Lung microvascular endothelial cell (primary cell): ENCODE data around the gene C4orf36. TPM values are rescaled to one million over a fixed set of nuclear protein-coding genes. Genes with fewer than 3 reads are reported as not detected.
"Not testable (repeated sequence)": the region's sequence is repeated elsewhere in the genome, so short reads cannot be mapped to it uniquely, and the experiment has no call there.

Source experiments
- DNase-seq, 2 donors: peaks; one replicate each; pipeline versions ENCODE4 v3.0.0 to v3.0.0-alpha.2; 2010; ENCODE audit warnings: low read depth in 2 of 2
- total RNA-seq: library from RNA; depleted of rRNA; stranded (reverse); fragments of >200 nt; gene quantifications from 2 replicates; pipeline ENCODE4 v1.2.1, GENCODE V29; 2014

C4orf36 gene
- total RNA-seq, 1 donor from 2014 or later = not detected

DNA sequence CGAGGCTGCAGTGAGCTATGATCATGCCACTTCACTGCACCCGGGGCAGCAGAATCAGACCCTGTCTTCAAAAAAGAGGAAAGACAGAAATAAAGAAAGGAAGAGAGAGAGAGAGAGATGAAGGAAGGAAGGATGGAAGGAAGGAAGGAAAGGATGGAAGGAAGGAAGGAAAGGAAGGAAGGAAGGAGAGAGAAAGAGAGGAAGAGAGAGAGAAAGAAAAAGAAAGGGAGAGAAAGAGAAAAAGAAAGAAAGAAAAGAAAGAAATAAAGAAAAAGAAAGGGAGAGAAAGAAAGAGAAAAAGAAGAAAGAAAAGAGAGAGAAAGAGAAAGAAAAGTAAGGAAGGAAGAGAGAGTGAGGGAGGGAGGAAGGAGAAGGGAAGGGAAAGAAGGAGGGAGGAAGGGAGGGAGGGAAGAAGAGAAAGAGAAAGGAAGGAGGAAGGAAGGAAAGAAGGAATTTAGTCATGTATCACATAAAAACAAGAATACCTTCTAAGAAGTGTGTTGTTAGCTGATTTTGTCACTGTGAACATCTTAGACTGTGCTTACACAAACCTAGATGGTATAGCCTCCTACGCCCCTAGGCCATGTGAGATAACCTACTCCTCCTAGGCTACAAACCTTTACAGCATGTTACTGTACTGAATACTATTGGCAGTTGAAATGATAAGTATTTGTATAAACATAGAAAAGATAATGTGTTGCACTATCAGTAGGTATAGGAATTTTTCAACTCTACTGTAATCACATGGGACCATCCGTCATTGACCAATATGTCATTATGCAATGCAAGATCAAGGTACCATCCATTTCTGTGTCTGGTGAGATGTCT is 25.2 kb upstream of the C4orf36 start:
- DNase-seq = no peak

GRCh38 chr4:86916392-86916791 is 24.2 kb upstream of the C4orf36 start:
- DNase-seq = no peak

DNA sequence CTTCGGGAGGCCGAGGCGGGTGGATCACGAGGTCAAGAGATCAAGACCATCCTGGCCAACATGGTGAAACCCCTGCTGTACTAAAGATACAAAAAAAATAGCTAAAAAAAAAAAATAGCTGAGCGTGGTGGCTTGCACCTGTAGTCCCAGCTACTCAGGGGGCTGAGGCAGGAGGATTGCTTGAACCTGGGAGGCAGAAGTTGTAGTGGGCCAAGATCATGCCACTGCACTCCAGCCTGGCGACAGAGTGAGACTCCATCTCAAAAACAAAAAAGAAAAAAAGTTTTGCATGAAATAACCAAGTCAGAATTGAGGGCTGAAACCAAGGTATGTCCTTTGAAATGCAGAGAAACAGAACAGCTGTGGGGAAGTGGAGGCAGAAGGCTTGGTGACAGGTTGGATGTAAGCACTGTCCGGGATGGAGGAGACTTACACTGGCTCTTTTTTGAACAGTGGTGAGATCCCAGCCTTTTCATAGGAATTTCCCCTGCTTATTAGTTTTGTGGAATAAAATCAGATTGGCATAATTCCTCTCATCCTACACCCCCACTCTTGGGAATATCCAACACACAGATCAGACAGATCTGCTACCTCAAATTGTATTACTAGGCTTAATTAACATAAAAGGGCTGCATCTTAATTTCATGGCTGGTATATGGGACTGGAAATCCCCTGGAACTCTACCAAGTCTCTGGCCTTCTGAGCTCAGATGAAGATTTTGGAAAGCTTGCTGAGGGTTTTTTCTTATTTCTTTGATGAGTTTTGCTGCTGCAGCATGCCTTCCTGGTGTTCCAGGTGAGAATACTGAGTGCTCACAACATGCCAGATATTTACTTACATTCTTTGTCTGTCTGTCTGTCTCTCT is 18.8 kb upstream of the C4orf36 start:
- peak in 1 of 2 donors; percentile 19 for DNase-seq

GRCh38 chr4:86910369-86910768 is 18.1 kb upstream of the C4orf36 start:
- DNase-seq = no peak

DNA sequence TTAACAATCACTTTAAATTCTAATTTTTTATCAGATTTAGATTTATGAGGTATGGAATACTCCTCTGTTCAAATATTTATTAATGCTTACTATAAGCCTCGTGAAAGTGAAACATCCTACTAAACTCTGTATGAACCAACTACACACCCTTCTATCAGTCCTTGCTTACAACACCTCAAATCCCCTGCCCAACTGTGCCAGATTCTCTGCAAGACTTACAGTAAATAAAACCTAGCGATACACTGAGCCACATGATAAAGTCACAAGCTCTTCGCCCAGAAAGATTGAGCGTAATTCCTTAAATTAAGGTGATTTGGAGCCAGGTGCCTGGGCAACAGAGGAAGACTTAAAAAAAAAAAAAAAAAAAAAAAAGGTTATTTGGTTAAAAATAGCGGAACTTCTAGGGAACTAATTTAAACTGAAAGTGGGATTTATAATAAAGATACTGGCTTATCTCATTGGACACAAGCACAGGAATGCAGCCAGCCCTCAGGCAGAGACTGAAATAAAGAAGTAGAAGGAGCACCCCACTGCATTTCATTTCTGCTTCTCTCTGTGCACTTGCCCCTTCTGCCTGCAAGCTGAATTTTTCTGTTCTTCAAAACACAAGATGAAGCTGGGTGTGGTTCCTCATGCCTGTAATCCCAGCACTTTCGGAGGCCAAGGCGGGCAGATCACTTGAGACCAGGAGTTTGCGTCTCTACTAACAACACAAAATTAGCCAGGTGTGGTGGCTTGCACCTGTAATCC is 17.5 kb upstream of the C4orf36 start:
- DNase-seq = no peak

GRCh38 chr4:86908251-86908657 is 16.0 kb upstream of the C4orf36 start:
- DNase-seq = peak in 1 of 2 donors; percentile 60

DNA sequence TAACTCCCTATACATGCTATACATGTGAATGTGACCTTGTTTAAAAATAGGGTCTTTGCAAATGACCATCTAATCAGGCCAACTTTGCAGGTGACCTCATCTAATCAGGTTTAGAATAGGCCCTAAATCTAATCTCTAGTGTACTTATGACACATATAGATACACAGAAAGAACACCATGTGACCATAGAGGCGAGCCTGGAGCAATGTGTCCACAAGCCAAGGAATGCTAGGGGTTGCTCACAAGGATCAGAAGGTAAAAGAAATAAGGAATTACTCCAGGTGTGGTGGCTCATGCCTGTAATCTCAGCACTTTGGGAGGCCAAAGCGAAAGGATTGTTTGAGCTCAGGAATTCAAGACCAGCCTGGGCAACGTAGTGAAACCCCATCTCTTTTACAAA is 9.6 kb upstream of the C4orf36 start:
- DNase-seq = no peak

DNA sequence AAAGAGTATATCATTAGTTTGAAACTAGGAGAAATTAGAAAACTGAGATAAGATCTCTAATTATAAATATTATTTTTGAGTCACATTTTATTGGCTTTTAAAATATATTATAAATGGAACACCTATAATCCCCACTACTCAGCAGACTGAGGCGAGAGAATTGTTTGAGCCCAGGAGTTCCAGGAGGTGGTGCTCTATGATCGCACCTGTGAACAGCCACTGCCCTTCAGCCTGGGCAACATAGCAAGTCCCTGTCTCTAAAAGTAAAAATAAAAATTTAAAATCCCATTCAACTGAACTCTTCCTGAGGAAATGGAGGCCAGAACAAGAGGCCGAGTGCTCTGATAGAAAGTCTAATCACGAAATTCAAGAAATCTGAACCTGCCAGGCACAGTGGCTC is 6.3 kb upstream of the C4orf36 start:
- peak; percentile 10 to 50 for DNase-seq

DNA sequence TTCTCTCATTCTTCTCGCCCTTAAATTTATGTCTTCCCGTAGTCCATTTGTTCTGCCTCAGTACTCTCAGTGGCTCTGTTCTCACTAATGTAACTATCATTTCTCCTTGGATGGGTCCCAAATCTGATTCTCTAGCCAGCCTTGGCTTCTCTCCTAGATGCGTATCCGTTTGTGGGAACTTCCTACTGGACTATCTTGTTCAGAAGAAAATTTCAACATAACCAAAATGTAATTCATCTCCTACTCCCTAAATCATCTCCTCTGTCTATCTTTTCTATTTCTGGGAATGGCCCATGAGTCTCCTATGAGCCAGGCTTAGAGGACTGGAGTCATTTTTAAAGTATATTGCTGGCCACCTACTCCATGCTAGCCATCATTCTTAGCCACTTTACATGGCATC is 4.4 kb upstream of the C4orf36 start:
- no peak for DNase-seq

DNA sequence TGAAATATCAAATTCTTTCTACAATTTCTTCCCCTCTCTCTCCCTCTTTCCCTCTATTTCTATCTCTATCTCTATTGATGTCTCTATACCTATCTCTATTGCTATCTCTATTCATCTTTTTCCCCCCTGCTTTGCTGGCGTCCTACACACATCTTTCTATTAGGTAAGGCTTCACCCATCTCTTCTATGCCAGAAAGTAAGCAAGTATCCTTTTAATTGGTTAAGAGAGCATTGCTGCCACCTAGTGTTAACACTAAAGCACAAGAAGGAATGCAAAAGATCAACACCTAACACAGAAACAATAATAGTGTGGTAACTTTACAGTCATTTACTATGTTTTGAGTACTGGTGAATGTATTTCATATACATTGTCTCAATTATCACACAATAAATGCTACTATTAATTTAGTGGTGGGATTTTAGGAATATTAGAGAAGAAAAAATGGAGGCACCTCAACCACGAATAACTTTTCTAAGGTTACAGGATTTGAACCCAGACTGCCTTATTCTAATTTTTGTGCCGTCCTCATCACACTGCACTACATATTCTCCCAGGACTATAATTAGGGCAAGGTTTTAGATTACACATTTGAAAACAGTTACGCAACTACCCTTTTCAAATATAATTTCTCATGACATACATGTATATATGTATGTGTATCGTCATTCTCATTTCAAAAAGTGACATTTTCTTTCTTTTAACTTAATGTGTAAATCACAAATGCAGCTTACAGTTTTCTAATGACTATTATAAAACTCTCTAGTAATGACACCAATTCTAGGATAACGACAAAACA is 3.7 kb upstream of the C4orf36 start:
- DNase-seq = peak; percentile 72 to 77

GRCh38 chr4:86894455-86894854 is 2.2 kb upstream of the C4orf36 start:
- DNase-seq = peak; percentile 46 to 65

DNA sequence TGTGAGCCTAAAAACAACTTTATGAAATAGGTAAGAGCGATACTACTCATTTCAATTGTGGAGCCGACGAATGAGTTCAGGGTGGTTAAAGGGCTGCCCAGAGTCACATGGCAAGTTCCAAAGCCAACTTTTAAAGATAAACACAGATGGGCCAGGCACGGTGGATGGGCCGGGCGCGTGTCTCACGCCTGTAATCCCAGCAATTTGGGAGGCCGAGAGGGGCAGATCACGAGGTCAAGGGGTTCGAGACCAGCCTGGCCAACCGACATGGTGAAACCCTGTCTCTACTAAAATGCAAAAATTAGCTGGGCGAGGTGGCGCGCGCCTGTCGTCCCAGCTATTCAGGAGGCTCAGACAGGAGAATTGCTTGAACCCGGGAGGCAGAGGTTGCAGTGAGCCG is 914 bp upstream of the C4orf36 start:
- DNase-seq = no peak

DNA sequence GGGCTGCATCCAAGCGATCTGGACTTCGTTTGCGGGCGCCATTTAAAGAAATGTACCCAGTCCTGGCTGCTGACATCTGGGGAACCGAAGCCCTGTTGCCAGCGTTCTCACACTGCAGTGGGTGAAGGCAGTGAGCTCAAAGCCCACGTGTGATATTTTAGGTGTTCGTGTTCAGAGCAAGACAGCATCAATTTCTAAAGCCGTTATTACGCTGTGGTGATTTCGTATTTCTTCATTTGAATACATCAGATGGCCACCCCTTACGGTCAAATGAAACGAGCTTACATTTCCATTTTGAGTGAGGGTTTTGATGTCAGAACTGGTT is 376 bp upstream of the C4orf36 start:
- no peak for DNase-seq

DNA sequence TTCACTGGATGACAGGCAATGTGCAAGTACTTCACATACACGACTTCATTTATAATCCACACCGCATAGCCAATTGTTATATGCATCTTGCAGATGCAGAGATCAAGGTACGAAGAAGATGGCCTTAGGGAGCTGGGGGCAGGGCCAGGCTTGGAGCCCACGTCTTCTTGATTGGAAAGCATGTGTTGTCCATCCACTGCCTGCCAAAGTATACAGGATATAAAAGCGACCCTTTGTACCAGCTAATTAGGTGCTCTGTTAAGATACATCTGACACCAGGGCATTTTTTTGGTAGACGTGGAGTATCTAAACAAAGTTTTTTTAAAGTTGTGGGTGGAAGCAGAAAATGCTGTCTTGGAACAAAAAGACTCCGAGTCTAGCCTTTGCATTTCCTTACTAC is 1.4 kb downstream of the C4orf36 start:
- DNase-seq = no peak

- no peak for DNase-seq
These were observed 12.6 kb downstream of the C4orf36 start for GRCh38 chr4:86879641-86880040.

DNA sequence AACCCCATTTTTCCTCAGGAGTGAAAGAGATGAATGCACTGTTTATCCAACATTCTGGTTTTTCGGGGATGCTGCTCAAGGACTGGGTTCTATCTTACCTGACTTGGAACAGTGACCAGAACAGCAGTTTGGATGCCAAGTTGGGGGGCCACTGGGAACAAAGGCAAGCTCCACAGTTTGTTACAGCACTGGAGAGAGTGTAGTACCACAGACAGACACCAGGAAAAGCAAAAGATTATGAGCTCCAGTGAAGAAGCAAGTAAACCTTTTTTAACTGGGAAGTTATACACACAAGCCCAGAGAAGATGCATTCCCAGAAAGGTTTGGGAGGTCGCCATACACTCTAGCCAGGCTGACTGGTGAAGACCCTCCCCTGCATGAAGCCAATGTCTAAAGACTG is 13.6 kb downstream of the C4orf36 start:
- no peak for DNase-seq

GRCh38 chr4:86876894-86877685 is 15.1 kb downstream of the C4orf36 start:
- no peak for DNase-seq

- DNase-seq = not testable (repeated sequence)
These were observed 16.8 kb downstream of the C4orf36 start for GRCh38 chr4:86875436-86875835.

DNA sequence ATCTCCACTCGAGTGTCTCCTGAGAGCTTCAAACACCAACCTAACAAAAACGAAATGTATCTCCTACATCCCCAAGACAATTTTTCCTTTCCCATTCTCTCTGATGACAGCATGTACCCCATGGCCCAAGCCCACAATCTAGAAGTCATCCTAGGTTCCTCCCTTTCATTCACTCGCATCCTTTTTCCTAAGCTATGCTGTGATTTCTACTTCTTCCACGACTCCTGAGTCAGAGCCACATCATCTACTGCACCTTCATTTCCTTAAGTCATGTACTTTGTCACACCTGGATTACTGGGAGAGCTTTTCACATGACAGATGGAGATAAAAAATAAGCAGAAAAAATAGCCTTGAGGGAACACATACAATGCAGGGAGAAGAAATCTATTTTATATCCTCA is 20.1 kb downstream of the C4orf36 start:
- no peak for DNase-seq

DNA sequence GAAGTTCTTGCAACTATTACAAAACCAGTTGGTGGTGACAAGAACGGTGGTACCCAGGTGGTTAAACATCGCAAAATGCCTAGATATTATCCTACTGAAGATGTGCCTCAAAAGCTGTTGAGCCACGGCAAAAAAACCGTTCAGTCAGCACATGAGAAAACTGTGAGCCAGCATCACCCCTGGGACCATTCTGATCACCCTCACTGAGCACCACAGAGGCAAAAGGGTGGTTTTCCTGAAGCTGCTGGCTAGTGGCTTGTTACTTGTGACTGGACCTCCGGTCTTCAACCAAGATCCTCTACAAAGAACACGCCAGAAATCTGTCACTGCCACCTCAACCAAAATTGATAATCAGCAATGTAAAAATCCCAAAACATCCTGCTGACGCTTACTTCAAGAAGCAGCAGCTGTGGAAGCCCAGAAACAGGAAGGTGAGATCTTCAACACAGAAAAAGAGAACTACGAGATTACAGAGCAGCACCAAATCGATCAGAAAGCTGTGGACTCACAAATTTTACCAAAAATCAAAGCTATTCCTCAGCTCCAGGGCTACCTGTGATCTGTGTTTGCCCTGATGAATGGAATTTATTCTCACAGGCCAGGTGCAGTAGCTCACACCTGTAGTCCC is 21.7 kb downstream of the C4orf36 start:
- no peak for DNase-seq
